Measurements from ENCODE around the gene MVK.
A peak's percentile ranks its signal among the peaks of the same experiment; 100 is the strongest.

Gene MVK

GRCh38 chr12:109557200-109557599, 16.4 kb upstream of the MVK start:
- no peak overlapping the region for H3K4me3 ChIP-seq (ENCODE audit: low read depth, low read length)
- DNase-seq (ENCODE audit: low read depth) = no peak
- TF ChIP-seq MAX (IDR thresholded peaks at IDR 0.05; ENCODE audit: low read depth, low read length) = no peak
- TF ChIP-seq POLR2A (IDR thresholded peaks at IDR 0.05; ENCODE audit: extremely low read depth, insufficient read length) = no peak
- no peak for TF ChIP-seq MYC (IDR thresholded peaks at IDR 0.05; ENCODE audit: low read depth, low read length)
- TF ChIP-seq CTCF (IDR thresholded peaks at IDR 0.05; ENCODE audit: low read depth, low read length) = no peak

GRCh38 chr12:109557805-109558204, 15.8 kb upstream of the MVK start:
- DNase-seq (ENCODE audit: low read depth) = peak; percentile 84
- TF ChIP-seq POLR2A (IDR thresholded peaks at IDR 0.05; ENCODE audit: extremely low read depth, insufficient read length) (no peak), MYC (IDR thresholded peaks at IDR 0.05; ENCODE audit: low read depth, low read length) (peak; percentile 83), CTCF (IDR thresholded peaks at IDR 0.05; ENCODE audit: low read depth, low read length) (no peak), MAX (IDR thresholded peaks at IDR 0.05; ENCODE audit: low read depth, low read length) (peak; percentile 87)
- H3K4me3 ChIP-seq (ENCODE audit: low read depth, low read length) = no peak overlapping the region

GRCh38 chr12:109558374-109559199, 15.0 kb upstream of the MVK start:
- TF ChIP-seq CTCF (IDR thresholded peaks at IDR 0.05; ENCODE audit: low read depth, low read length) (no peak), MYC (IDR thresholded peaks at IDR 0.05; ENCODE audit: low read depth, low read length) (no peak), POLR2A (IDR thresholded peaks at IDR 0.05; ENCODE audit: extremely low read depth, insufficient read length) (no peak), MAX (IDR thresholded peaks at IDR 0.05; ENCODE audit: low read depth, low read length) (no peak)
- no peak overlapping the region for H3K4me3 ChIP-seq (ENCODE audit: low read depth, low read length)
- no peak for DNase-seq (ENCODE audit: low read depth)

GRCh38 chr12:109559200-109559505, 14.4 kb upstream of the MVK start:
- no peak overlapping the region for H3K4me3 ChIP-seq (ENCODE audit: low read depth, low read length)
- TF ChIP-seq MYC (IDR thresholded peaks at IDR 0.05; ENCODE audit: low read depth, low read length) (no peak), CTCF (IDR thresholded peaks at IDR 0.05; ENCODE audit: low read depth, low read length) (no peak), POLR2A (IDR thresholded peaks at IDR 0.05; ENCODE audit: extremely low read depth, insufficient read length) (no peak), MAX (IDR thresholded peaks at IDR 0.05; ENCODE audit: low read depth, low read length) (no peak)
- no peak for DNase-seq (ENCODE audit: low read depth)

- DNase-seq (ENCODE audit: low read depth) = no peak
- H3K4me3 ChIP-seq (ENCODE audit: low read depth, low read length) = no peak overlapping the region
- TF ChIP-seq CTCF (IDR thresholded peaks at IDR 0.05; ENCODE audit: low read depth, low read length) = no peak
- TF ChIP-seq MAX (IDR thresholded peaks at IDR 0.05; ENCODE audit: low read depth, low read length) = no peak
- no peak for TF ChIP-seq MYC (IDR thresholded peaks at IDR 0.05; ENCODE audit: low read depth, low read length)
- no peak for TF ChIP-seq POLR2A (IDR thresholded peaks at IDR 0.05; ENCODE audit: extremely low read depth, insufficient read length)
These were observed 14.0 kb upstream of the MVK start for GRCh38 chr12:109559601-109560000.

All from NB4 (cell line).